ENCODE data around the gene SP8. TPM values are rescaled to one million over a fixed set of nuclear protein-coding genes. Genes with fewer than 3 reads are reported as not detected.

Gene SP8
- total RNA-seq, 1 donor from 2014 or later = 19.8 TPM

DNA sequence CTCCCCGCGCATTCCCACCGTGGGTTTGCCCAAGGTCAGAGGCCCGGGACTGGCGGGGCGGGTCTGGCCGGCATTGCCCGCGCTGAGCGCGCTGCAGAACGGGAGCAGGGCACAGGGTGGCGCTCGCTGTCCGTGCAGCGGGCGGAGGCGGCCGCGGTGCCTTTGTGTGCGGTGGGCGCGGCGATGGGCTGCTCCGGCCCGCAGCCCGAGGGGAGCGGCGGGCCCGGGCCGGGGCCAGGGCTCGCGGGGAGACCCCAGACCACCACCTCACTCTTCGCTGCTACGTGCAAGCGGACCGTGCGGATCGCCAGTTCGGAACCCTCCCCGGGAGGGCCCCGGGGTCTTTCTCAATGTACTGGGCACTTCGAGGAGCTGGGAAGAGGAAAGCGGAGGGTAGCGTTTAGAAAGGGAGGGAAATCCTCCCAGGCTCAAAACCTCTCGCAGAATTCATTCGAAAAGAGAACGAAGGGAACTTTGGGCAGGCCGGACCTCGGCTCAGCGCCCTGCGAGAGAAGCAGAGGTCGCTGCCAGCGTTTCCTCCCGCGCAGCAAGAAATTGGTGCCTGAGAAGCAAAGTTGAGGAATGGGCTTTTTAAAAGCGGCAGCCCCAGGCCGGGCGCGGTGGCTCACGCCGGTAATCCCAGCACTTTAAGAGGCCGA lies 8.5 kb downstream of the SP8 start:
- Mint-ChIP-seq H3K36me3 (peaks cover 5% of the 10 kb centered on the region), H3K4me1 (peaks cover 59% of the 10 kb centered on the region), H3K27ac (peak overlapping the region; percentile 20), H3K9me3 (no peaks in the 10 kb centered on the region), H3K4me3 (peak overlapping the region; percentile 80), H3K27me3 (ENCODE audit: insufficient read depth, low read depth) (peaks cover 38% of the 10 kb centered on the region)
- peak overlapping the region; percentile 84 for H2AFZ ChIP-seq (replicated peaks)
- H3K27ac ChIP-seq = peak overlapping the region; percentile 89
- H3K27me3 ChIP-seq = peaks cover 76% of the 10 kb centered on the region
- peaks cover 65% of the 10 kb centered on the region for H4K20me1 ChIP-seq (ENCODE audit: low read depth)
- peak overlapping the region; percentile 51 for H3K4me3 ChIP-seq
- peak; percentile 94 for DNase-seq (ENCODE audit: low spot score)
- no peaks in the 10 kb centered on the region for H3K9me3 ChIP-seq (ENCODE audit: low read depth)
- TF ChIP-seq EZH2phosphoT487 (IDR thresholded peaks at IDR 0.05) = no peak
- TF ChIP-seq, protein P1, sequence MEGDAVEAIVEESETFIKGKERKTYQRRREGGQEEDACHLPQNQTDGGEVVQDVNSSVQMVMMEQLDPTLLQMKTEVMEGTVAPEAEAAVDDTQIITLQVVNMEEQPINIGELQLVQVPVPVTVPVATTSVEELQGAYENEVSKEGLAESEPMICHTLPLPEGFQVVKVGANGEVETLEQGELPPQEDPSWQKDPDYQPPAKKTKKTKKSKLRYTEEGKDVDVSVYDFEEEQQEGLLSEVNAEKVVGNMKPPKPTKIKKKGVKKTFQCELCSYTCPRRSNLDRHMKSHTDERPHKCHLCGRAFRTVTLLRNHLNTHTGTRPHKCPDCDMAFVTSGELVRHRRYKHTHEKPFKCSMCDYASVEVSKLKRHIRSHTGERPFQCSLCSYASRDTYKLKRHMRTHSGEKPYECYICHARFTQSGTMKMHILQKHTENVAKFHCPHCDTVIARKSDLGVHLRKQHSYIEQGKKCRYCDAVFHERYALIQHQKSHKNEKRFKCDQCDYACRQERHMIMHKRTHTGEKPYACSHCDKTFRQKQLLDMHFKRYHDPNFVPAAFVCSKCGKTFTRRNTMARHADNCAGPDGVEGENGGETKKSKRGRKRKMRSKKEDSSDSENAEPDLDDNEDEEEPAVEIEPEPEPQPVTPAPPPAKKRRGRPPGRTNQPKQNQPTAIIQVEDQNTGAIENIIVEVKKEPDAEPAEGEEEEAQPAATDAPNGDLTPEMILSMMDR (IDR thresholded peaks at IDR 0.05) = peak; percentile 68
- TF ChIP-seq EZH2 (IDR thresholded peaks at IDR 0.05) = no peak
- peaks cover 11% of the 10 kb centered on the region for H3K36me3 ChIP-seq
- no peak overlapping the region for H3K9ac ChIP-seq
- peak overlapping the region; percentile 83 for H3K4me2 ChIP-seq
- peaks cover 35% of the 10 kb centered on the region for H3K79me2 ChIP-seq (ENCODE audit: low read depth)
- H3F3A ChIP-seq (ENCODE audit: low read depth) = peaks cover 78% of the 10 kb centered on the region
- H3K4me1 ChIP-seq = peaks cover 80% of the 10 kb centered on the region

DNA sequence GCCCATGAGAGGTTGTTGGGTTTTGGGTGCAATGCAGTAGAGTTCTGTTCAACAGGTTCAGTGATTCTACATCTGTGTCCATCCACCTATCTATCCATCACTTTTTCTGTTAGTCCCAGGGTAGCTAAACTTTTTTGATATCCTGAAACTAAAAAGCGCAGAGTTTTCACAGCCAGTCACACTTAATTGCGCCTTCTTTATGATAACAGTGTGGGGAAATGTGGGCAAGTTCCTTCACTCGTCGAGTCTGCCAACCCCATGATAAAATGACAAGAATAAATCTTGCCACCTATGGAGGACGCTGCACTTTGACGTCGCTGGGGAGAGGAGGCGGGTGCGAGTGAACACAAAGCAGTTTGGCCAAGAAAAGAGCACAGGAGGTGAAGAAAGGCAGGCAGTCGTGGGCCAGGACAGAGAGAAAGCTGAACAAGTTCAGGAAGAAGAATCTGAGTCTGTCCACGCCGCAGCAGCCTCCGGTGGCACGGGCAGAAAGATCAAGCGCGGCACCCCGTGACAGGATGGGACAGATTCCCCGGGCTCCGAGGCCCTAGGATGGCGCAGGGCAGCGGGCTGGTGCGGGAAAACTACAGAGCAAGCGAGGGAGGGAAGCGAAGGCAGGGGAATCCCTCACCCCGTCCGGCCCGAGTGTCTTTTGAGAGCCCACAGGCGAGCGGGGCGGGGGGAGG lies 9.2 kb downstream of the SP8 start:
- Histone ChIP-seq H3K4me3 (peak overlapping the region; percentile 51), H2AFZ (replicated peaks) (peak overlapping the region; percentile 1)
- peaks cover 56% of the 10 kb centered on the region for H3K4me1 Mint-ChIP-seq

DNA sequence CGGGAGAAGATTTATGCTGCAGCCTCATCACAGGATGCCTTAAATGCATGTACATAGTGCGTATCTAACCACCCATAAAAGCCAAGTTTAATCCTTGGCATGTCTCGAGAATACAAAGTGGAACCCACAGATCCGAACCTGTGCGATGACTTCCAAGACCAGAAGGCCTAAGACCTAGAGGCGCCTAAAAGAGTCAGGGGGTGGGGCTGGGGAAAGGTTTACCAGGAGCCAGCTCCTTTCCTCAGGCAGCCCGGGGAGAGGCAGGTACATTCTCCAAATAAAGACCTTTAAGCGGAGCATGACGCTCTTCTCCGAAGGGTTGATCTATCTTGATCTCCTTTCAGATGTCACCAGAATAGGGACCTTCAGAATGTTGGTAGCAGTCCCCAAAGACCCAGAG lies 9.7 kb downstream of the SP8 start:
- Histone ChIP-seq H2AFZ (replicated peaks) (no peak overlapping the region), H3K9me3 (ENCODE audit: low read depth) (no peaks in the 10 kb centered on the region), H3K9ac (no peak overlapping the region), H3K4me2 (peak overlapping the region; percentile 83), H3K27me3 (peaks cover 64% of the 10 kb centered on the region), H3K4me1 (peaks cover 68% of the 10 kb centered on the region), H3K27ac (no peak overlapping the region), H3F3A (ENCODE audit: low read depth) (peaks cover 66% of the 10 kb centered on the region), H3K4me3 (peak overlapping the region; percentile 10), H3K36me3 (peaks cover 4% of the 10 kb centered on the region), H4K20me1 (ENCODE audit: low read depth) (peaks cover 53% of the 10 kb centered on the region), H3K79me2 (ENCODE audit: low read depth) (peaks cover 22% of the 10 kb centered on the region)
- no peak for TF ChIP-seq EZH2phosphoT487 (IDR thresholded peaks at IDR 0.05)
- TF ChIP-seq EZH2 (IDR thresholded peaks at IDR 0.05) = no peak
- TF ChIP-seq, protein P1 (IDR thresholded peaks at IDR 0.05) = no peak
- Mint-ChIP-seq H3K27me3 (ENCODE audit: insufficient read depth, low read depth) (peaks cover 38% of the 10 kb centered on the region), H3K4me1 (peaks cover 54% of the 10 kb centered on the region), H3K9me3 (no peaks in the 10 kb centered on the region), H3K27ac (no peak overlapping the region), H3K4me3 (peak overlapping the region; percentile 80), H3K36me3 (no peaks in the 10 kb centered on the region)
- DNase-seq (ENCODE audit: low spot score) = peak; percentile 36

More for the DNA sequence above, 9.2 kb downstream of the SP8 start:
- H4K20me1 ChIP-seq (ENCODE audit: low read depth) = peaks cover 59% of the 10 kb centered on the region
- TF ChIP-seq, protein P1 (IDR thresholded peaks at IDR 0.05) = no peak
- TF ChIP-seq EZH2 (IDR thresholded peaks at IDR 0.05) (no peak), EZH2phosphoT487 (IDR thresholded peaks at IDR 0.05) (no peak)
- Mint-ChIP-seq H3K9me3 (no peaks in the 10 kb centered on the region), H3K4me3 (peak overlapping the region; percentile 80), H3K27me3 (ENCODE audit: insufficient read depth, low read depth) (peaks cover 38% of the 10 kb centered on the region), H3K27ac (peak overlapping the region; percentile 1), H3K36me3 (no peaks in the 10 kb centered on the region)
- peaks cover 10% of the 10 kb centered on the region for H3K36me3 ChIP-seq
- peaks cover 70% of the 10 kb centered on the region for H3K27me3 ChIP-seq
- peaks cover 74% of the 10 kb centered on the region for H3K4me1 ChIP-seq
- no peak for DNase-seq (ENCODE audit: low spot score)
- no peaks in the 10 kb centered on the region for H3K9me3 ChIP-seq (ENCODE audit: low read depth)
- no peak overlapping the region for H3K9ac ChIP-seq
- H3K79me2 ChIP-seq (ENCODE audit: low read depth) = peaks cover 28% of the 10 kb centered on the region
- H3K27ac ChIP-seq = no peak overlapping the region
- peaks cover 72% of the 10 kb centered on the region for H3F3A ChIP-seq (ENCODE audit: low read depth)
- peak overlapping the region; percentile 83 for H3K4me2 ChIP-seq

Data from neural progenitor cell (in vitro differentiated cells).